IMR-90 (cell line): ENCODE measurements around the gene CACNA1D. TPM values are rescaled to one million over a fixed set of nuclear protein-coding genes. Genes with fewer than 3 reads are reported as not detected.

ENCODE experiments used
- ATAC-seq: fragments of 200-7000 bp; cut with Tn5 transposase; 2 replicates; pipeline ENCODE4 v1.9.1; 2020; ENCODE audit warnings: low read depth, mild to moderate bottlenecking, moderate library complexity
- BruUV-seq: library from RNA; stranded (reverse); fragments of 400-500 nt; replicated peaks from 2 replicates; lab custom pipeline; 2021; lab: Mats Ljungman, UMichigan
- CTCF ChIA-PET: fragments of 300-600 bp; formaldehyde crosslinking; extraction: SDS; loops from one replicate; lab custom pipeline; 2021; ENCODE audit warnings: antibody characterized with exemption; lab: Yijun Ruan, JAX
- POLR2A ChIA-PET: fragments of 300-600 bp; sonication (Branson Sonifier 250); formaldehyde crosslinking; loops from one replicate; lab custom pipeline; 2022; ENCODE audit warnings: antibody characterized with exemption; ENCODE audit not compliant: unreplicated experiment; lab: Charles Lee
- DNase-seq: peaks from one replicate; pipeline ENCODE4 v3.0.0; 2013
- H2AFZ ChIP-seq: replicated peaks from 2 replicates; pipeline ENCODE3; 2013; ENCODE audit warnings: low read length, mild to moderate bottlenecking; ENCODE audit not compliant: poor library complexity
- H2AK5ac ChIP-seq: 2 replicates; pipeline ENCODE4 v1.6.1; 2013; ENCODE audit warnings: low read depth, low read length, inconsistent platforms
- H2AK9ac ChIP-seq: replicated peaks from 2 replicates; pipeline ENCODE3; 2013; ENCODE audit warnings: mild to moderate bottlenecking, low read depth, low read length, moderate library complexity; ENCODE audit not compliant: poor library complexity
- H2BK120ac ChIP-seq: 2 replicates; pipeline ENCODE4 v1.6.1; 2013; ENCODE audit warnings: low read depth, low read length, inconsistent platforms
- H2BK15ac ChIP-seq: 3 replicates; pipeline ENCODE4 v1.6.1; 2013; ENCODE audit warnings: low read depth, low read length, inconsistent platforms
- H2BK20ac ChIP-seq: 2 replicates; pipeline ENCODE4 v1.6.1; 2013; ENCODE audit warnings: low read depth, mild to moderate bottlenecking, inconsistent platforms, low read length, moderate library complexity
- H2BK5ac ChIP-seq: 2 replicates; pipeline ENCODE4 v1.6.1; 2013; ENCODE audit warnings: mild to moderate bottlenecking, low read depth, low read length, inconsistent platforms; ENCODE audit not compliant: poor library complexity, severe bottlenecking
- H3K14ac ChIP-seq: replicated peaks from 2 replicates; pipeline ENCODE4 v1.6.1; 2013; ENCODE audit warnings: low read depth, low read length, inconsistent platforms
- H3K18ac ChIP-seq: 2 replicates; pipeline ENCODE4 v1.6.1; 2013; ENCODE audit warnings: low read depth, low read length, control low read depth
- H3K23ac ChIP-seq: 2 replicates; pipeline ENCODE4 v1.6.1; 2013; ENCODE audit warnings: low read depth, low read length, inconsistent platforms
- H3K27ac ChIP-seq: 2 replicates; pipeline ENCODE4 v1.5.1; 2013; ENCODE audit warnings: mild to moderate bottlenecking, control low read depth, low read length; ENCODE audit not compliant: insufficient read depth
- H3K27me3 ChIP-seq: 2 replicates; pipeline ENCODE4 v1.6.1; 2013; ENCODE audit warnings: low read length; ENCODE audit not compliant: control insufficient read depth, insufficient read depth
- H3K36me3 ChIP-seq: 2 replicates; pipeline ENCODE4 v1.6.1; 2013; ENCODE audit warnings: low read length, mixed read lengths; ENCODE audit not compliant: control insufficient read depth, insufficient read depth
- H3K4ac ChIP-seq: 2 replicates; pipeline ENCODE4 v1.6.1; 2013; ENCODE audit warnings: low read depth, low read length, inconsistent platforms
- H3K4me1 ChIP-seq: 2 replicates; pipeline ENCODE4 v1.6.1; 2013; ENCODE audit warnings: low read length, mixed read lengths; ENCODE audit not compliant: control insufficient read depth, insufficient read depth
- H3K4me2 ChIP-seq: 2 replicates; pipeline ENCODE4 v1.6.1; 2013; ENCODE audit warnings: low read depth, mild to moderate bottlenecking, control low read depth, low read length, moderate library complexity
- H3K4me3 ChIP-seq: 2 replicates; pipeline ENCODE4 v1.5.1; 2013; ENCODE audit warnings: low read depth, mild to moderate bottlenecking, control low read depth, low read length, moderate library complexity; ENCODE audit not compliant: insufficient read depth
- H3K56ac ChIP-seq: 2 replicates; pipeline ENCODE4 v1.6.1; 2013; ENCODE audit warnings: low read length, inconsistent platforms; ENCODE audit not compliant: insufficient read depth; ENCODE audit errors: extremely low read depth
- H3K79me1 ChIP-seq, 2 experiments: 2 replicates each; pipeline ENCODE4 v1.6.1; 2013; ENCODE audit warnings: low read length in 2 of 2, inconsistent platforms in 1 of 2, low read depth in 1 of 2
- H3K9ac ChIP-seq: 2 replicates; pipeline ENCODE4 v1.6.1; 2013; ENCODE audit warnings: low read depth, low read length, control low read depth
- H3K9me1 ChIP-seq: 2 replicates; pipeline ENCODE4 v1.6.1; 2013; ENCODE audit warnings: low read length, inconsistent platforms; ENCODE audit not compliant: insufficient read depth
- H3K9me3 ChIP-seq: 2 replicates; pipeline ENCODE4 v1.6.1; 2013; ENCODE audit warnings: low read length; ENCODE audit not compliant: control insufficient read depth, insufficient read depth
- H4K20me1 ChIP-seq: 2 replicates; pipeline ENCODE4 v1.6.1; 2013; ENCODE audit warnings: low read length, inconsistent platforms; ENCODE audit not compliant: insufficient read depth
- H4K5ac ChIP-seq: 2 replicates; pipeline ENCODE4 v1.6.1; 2013; ENCODE audit warnings: mild to moderate bottlenecking, low read depth, low read length, control low read depth
- H4K8ac ChIP-seq, 2 experiments: 2 replicates each; pipeline ENCODE4 v1.6.1; 2013; ENCODE audit warnings: low read depth in 2 of 2, low read length in 2 of 2, control low read depth in 1 of 2, inconsistent platforms in 1 of 2
- H4K91ac ChIP-seq: 2 replicates; pipeline ENCODE4 v1.6.1; 2013; ENCODE audit warnings: low read depth, low read length, inconsistent platforms; ENCODE audit not compliant: insufficient read depth
- CEBPB ChIP-seq: IDR thresholded peaks from 2 replicates; pipeline ENCODE4 v1.6.1; 2012; ENCODE audit warnings: low read depth, low read length, improper control_type of control experiment
- CHD1 ChIP-seq: IDR thresholded peaks from 2 replicates; pipeline ENCODE4 v1.6.1; 2012; ENCODE audit warnings: low read depth, low read length, improper control_type of control experiment
- FOS ChIP-seq: fragments of 150-350 bp; IDR thresholded peaks from 2 replicates; pipeline ENCODE4 v1.6.1; 2016; ENCODE audit warnings: low read depth, low read length
- MAFK ChIP-seq: IDR thresholded peaks from 2 replicates; pipeline ENCODE4 v1.6.1; 2012; ENCODE audit warnings: low read depth, low read length, improper control_type of control experiment
- NFE2L2 ChIP-seq: fragments of 150-350 bp; IDR thresholded peaks from 2 replicates; pipeline ENCODE4 v1.6.1; 2016; ENCODE audit warnings: low read depth, mild to moderate bottlenecking, low read length
- POLR2A ChIP-seq: IDR thresholded peaks from 2 replicates; pipeline ENCODE4 v1.6.1; 2012; ENCODE audit warnings: mild to moderate bottlenecking, low read depth, low read length
- RAD21 ChIP-seq: IDR thresholded peaks from 2 replicates; pipeline ENCODE4 v1.6.1; 2012; ENCODE audit warnings: low read length, improper control_type of control experiment
- RCOR1 ChIP-seq: IDR thresholded peaks from 2 replicates; pipeline ENCODE4 v1.6.1; 2012; ENCODE audit warnings: mild to moderate bottlenecking, low read length, improper control_type of control experiment; ENCODE audit not compliant: insufficient replicate concordance
- RFX5 ChIP-seq: IDR thresholded peaks from 2 replicates; pipeline ENCODE4 v1.8.0; 2012; ENCODE audit warnings: low read depth, mild to moderate bottlenecking, low read length, moderate library complexity
- SMC3 ChIP-seq: fragments of 150-350 bp; IDR thresholded peaks from 2 replicates; pipeline ENCODE4 v1.6.1; 2016; ENCODE audit warnings: low read depth, mild to moderate bottlenecking, antibody characterized with exemption, low read length, moderate library complexity
- WGBS, 2 experiments: methylation state at CpG; one replicate each; pipeline versions ENCODE4 v1.1.5 to v1.1.7; 2013; ENCODE audit warnings: missing lambda C conversion rate in 2 of 2; ENCODE audit not compliant: insufficient read length in 1 of 2; ENCODE audit errors: extremely low coverage in 2 of 2; 5-methylcytosine and 5-hydroxymethylcytosine counted together
- dilution Hi-C: fragments of 300-500 bp; cut with HindIII; formaldehyde crosslinking; loops from one replicate; pipeline ENCODE4 v1.14.3; 2018; ENCODE audit warnings: low sequenced_read_pairs; ENCODE audit not compliant: unreplicated experiment
- in situ Hi-C: fragments of 300-500 bp; cut with MboI; formaldehyde crosslinking; loops from 3 replicates; pipeline ENCODE4 v1.14.3; 2019; ENCODE audit warnings: low sequenced_read_pairs, inconsistent platforms, mixed read lengths
- intact Hi-C: fragments of 100-400 bp; cut with micrococcal nuclease; formaldehyde crosslinking; loops from 2 replicates; pipeline ENCODE4 v1.10.0; 2022
- polyA plus RNA-seq, 3 experiments: library from polyadenylated mRNA; depleted of rRNA; stranded (reverse); fragments of >200 nt; gene quantifications; 2 replicates each; pipeline ENCODE4 v1.2.3, GENCODE V29; 2012; ENCODE audit warnings: low replicate concordance in 1 of 3
- total RNA-seq: library from RNA; depleted of rRNA; stranded (reverse); fragments of >200 nt; gene quantifications from 2 replicates; pipeline ENCODE4 v1.2.3, GENCODE V29; 2012
- TF ChIP-seq, protein P1 (sequence below): fragments of 150-350 bp; IDR thresholded peaks from 2 replicates; pipeline ENCODE4 v1.6.1; 2016; ENCODE audit warnings: low read depth, mild to moderate bottlenecking, low read length, moderate library complexity, borderline replicate concordance

The CACNA1D gene
- total and polyA plus RNA-seq, 2 of the 4 experiments (the other 2 are of a cell fraction) = 0.07 TPM; not detected in 1

DNA sequence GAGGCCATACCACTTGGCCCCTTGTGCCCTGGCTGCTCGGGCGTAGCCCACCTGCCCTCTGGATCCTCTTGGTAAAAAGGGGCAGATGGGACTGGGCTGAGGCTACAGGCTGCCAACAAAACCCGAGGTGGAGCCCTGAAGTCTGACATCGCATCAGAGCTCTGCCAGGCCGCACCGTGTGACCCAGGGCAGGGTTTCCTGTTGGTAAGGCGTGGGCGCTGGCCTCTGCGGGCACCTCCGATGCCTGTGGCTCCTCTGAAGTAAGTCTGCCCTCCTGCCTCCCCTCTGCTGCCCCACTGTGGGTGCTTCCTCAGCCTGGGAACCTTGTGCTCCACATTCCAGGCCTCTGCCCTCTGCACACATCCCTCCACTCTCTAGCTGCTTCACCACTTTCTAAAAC, 342.9 kb downstream of the CACNA1D start:
- Histone ChIP-seq H3K4me3 (no peak overlapping the region), H2BK15ac (no peak overlapping the region), H3K9me1 (no peaks in the 10 kb centered on the region), H3K18ac (no peak overlapping the region), H2BK5ac (no peak overlapping the region), H4K8ac (no peak overlapping the region), H4K5ac (no peak overlapping the region), H2AK9ac (no peak overlapping the region), H3K4me2 (no peak overlapping the region), H3K36me3 (no peaks in the 10 kb centered on the region), H3K4me1 (no peaks in the 10 kb centered on the region), H3K23ac (no peak overlapping the region), H3K79me1 (no peaks in the 10 kb centered on the region), H3K56ac (no peak overlapping the region), H3K9me3 (no peaks in the 10 kb centered on the region), H2AK5ac (no peak overlapping the region), H3K27me3 (peaks cover 2% of the 10 kb centered on the region), H2AFZ (peak overlapping the region; percentile 32), H4K20me1 (no peaks in the 10 kb centered on the region), H2BK20ac (no peak overlapping the region), H4K91ac (no peak overlapping the region), H3K9ac (no peak overlapping the region), H3K27ac (no peak overlapping the region), H2BK120ac (no peak overlapping the region), H3K14ac (no peak overlapping the region), H3K4ac (no peak overlapping the region)
- intact Hi-C loops = no loop called here
- ChIA-PET POLR2A (no interaction called here), CTCF (no interaction called here)
- BruUV-seq = no TSS peak
- TF ChIP-seq NFE2L2 (no peak), POLR2A (no peak), RFX5 (no peak), CHD1 (no peak), CEBPB (no peak), RAD21 (no peak), FOS (no peak), MAFK (no peak), RCOR1 (no peak), SMC3 (no peak)
- TF ChIP-seq, protein P1, sequence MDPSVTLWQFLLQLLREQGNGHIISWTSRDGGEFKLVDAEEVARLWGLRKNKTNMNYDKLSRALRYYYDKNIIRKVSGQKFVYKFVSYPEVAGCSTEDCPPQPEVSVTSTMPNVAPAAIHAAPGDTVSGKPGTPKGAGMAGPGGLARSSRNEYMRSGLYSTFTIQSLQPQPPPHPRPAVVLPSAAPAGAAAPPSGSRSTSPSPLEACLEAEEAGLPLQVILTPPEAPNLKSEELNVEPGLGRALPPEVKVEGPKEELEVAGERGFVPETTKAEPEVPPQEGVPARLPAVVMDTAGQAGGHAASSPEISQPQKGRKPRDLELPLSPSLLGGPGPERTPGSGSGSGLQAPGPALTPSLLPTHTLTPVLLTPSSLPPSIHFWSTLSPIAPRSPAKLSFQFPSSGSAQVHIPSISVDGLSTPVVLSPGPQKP = no peak
- 86% methylated on average over 10 of the region's 10 CpGs; no CpG with 5 or more reads in 1 of the 2 experiments for WGBS, 2 experiments
- in situ Hi-C loops = no loop called here
- DNase-seq (no peak), ATAC-seq (no peak)
- dilution Hi-C loops = no loop called here
